GF-D8 (cell line): Measurements from ENCODE around the gene RTL10.

Source experiments
- DNase-seq: peaks from one replicate; lab custom pipeline; 2025; lab: John Stamatoyannopoulos, UW

The RTL10 gene

GRCh38 chr22:19876314-19876940, 21.8 kb upstream of the RTL10 start:
- no peak for DNase-seq

GRCh38 chr22:19875531-19876313, 21.0 kb upstream of the RTL10 start:
- DNase-seq, result no peak

- no peak for DNase-seq
Measured at GRCh38 chr22:19875061-19875530, 20.4 kb upstream of the RTL10 start.

- DNase-seq, result no peak
Measured at GRCh38 chr22:19874307-19875060, 19.8 kb upstream of the RTL10 start.

- DNase-seq, result no peak
Measured at GRCh38 chr22:19873960-19874306, 19.3 kb upstream of the RTL10 start.

GRCh38 chr22:19873138-19873959, 18.7 kb upstream of the RTL10 start:
- no peak for DNase-seq

GRCh38 chr22:19872779-19873137, 18.1 kb upstream of the RTL10 start:
- DNase-seq, result no peak

- DNase-seq, result no peak
Measured at GRCh38 chr22:19871845-19872778, 17.4 kb upstream of the RTL10 start.

GRCh38 chr22:19871023-19871844, 16.6 kb upstream of the RTL10 start:
- DNase-seq, result no peak

- no peak for DNase-seq
Measured at GRCh38 chr22:19870153-19871022, 15.7 kb upstream of the RTL10 start.

- no peak for DNase-seq
Measured at GRCh38 chr22:19869497-19870152, 15.0 kb upstream of the RTL10 start.

- no peak for DNase-seq
Measured at GRCh38 chr22:19868773-19869471, 14.2 kb upstream of the RTL10 start.

GRCh38 chr22:19868333-19868732, 13.7 kb upstream of the RTL10 start:
- no peak for DNase-seq

GRCh38 chr22:19867617-19868016, 12.9 kb upstream of the RTL10 start:
- no peak for DNase-seq

- no peak for DNase-seq
Measured at GRCh38 chr22:19866665-19867009, 12.0 kb upstream of the RTL10 start.

GRCh38 chr22:19865141-19865829, 10.6 kb upstream of the RTL10 start:
- no peak for DNase-seq

- no peak for DNase-seq
Measured at GRCh38 chr22:19864538-19865106, 9.9 kb upstream of the RTL10 start.
